ENCODE results near the gene NME4.

The NME4 gene

DNA sequence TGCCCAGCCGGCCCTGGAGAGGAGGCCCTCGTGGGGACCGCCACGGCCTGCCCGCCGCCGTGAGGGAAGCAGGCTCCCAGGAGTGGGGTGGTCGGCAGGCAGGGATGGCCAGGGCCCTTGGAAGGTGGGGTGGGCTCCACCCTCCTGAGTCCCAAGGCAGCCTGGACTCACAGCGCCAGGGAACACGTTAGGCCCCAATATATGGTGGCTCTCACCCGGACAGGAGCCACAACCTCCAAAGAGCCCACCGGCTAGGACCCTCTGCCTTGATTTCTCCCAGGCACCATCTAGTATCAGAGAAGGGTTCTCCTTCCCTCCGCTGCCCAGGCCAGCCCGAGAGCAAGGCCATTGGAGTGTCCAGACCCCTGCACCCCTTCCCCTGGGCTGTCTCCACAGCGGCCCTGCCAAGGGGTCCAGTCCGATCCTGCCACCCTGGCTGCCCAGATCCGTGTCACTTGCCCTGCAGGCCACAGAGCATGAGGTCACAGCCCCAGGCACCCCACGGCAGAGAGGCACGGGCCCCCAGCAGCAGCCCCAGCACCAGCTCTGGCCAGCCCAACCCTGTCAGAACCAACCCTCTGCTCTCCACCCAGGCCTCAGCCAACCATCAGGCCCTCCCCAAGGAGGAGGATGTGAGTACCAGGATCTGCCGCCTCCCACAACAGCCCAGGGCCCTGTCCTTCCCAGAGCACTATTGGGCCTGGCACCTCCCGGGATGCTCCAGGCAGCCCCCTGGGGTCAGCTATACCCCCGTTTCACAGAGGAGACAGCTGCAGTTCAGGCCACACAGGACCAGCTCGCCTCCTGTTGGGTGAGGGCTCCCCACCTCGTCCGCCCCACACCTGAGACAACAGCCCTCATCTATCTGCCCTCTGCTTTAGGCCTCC is 43.4 kb upstream of the NME4 start:
- Histone ChIP-seq H2AFZ (ENCODE audit: low read depth, low read length) (peak overlapping the region; percentile 74), H3K4me1 (ENCODE audit: control insufficient read depth, insufficient read depth, low read depth, low read length) (peaks cover 19% of the 10 kb centered on the region), H2AK5ac (ENCODE audit: low read length, severe bottlenecking) (no peak overlapping the region), H4K91ac (ENCODE audit: low read length) (peak overlapping the region; percentile 89), H2BK120ac (ENCODE audit: low read depth, low read length) (no peak overlapping the region), H3K9ac (ENCODE audit: low read length) (no peak overlapping the region), H4K8ac (ENCODE audit: low read length) (peak overlapping the region; percentile 98), H3K79me1 (replicated peaks; ENCODE audit: low read length, poor library complexity, severe bottlenecking) (peaks cover 5% of the 10 kb centered on the region), H3K4me3 (ENCODE audit: insufficient read depth in 1 of 2, low read depth in 1 of 2, low read length in 2 of 2) (peak overlapping the region; percentile 47 to 60), H3K4ac (ENCODE audit: low read depth in 1 of 2, low read length in 2 of 2) (peak overlapping the region in 1 of 2 experiments; percentile 1), H3K27me3 (ENCODE audit: control insufficient read depth in 1 of 2, insufficient read depth in 1 of 2, low read length in 2 of 2) (no peaks in the 10 kb centered on the region), H2BK5ac (ENCODE audit: low read depth, low read length, poor library complexity, severe bottlenecking) (no peak overlapping the region), H3K9me3 (ENCODE audit: control insufficient read depth, low read length) (no peaks in the 10 kb centered on the region), H3K23ac (ENCODE audit: low read length in 2 of 2) (peak overlapping the region in 1 of 2 experiments; percentile 80), H2BK12ac (ENCODE audit: low read length in 2 of 2) (peak overlapping the region; percentile 45 to 69), H3K36me3 (ENCODE audit: control insufficient read depth in 1 of 2, insufficient read depth in 2 of 2, low read depth in 1 of 2, low read length in 2 of 2) (peaks cover 0 to 8% of the 10 kb centered on the region in 2 experiments), H2BK15ac (ENCODE audit: low read depth, poor library complexity, severe bottlenecking) (peak overlapping the region; percentile 41), H3K27ac (ENCODE audit: low read length, poor library complexity, severe bottlenecking) (no peak overlapping the region), H3K14ac (ENCODE audit: low read length in 2 of 2) (peak overlapping the region in 1 of 2 experiments; percentile 30), H3K4me2 (ENCODE audit: low read length, poor library complexity, severe bottlenecking) (peak overlapping the region; percentile 80), H3K18ac (ENCODE audit: low read depth in 1 of 2, low read length in 2 of 2) (peak overlapping the region; percentile 75 to 87)
- 85% methylated on average over 21 of the region's 25 CpGs for WGBS
- no peak for DNase-seq

DNA sequence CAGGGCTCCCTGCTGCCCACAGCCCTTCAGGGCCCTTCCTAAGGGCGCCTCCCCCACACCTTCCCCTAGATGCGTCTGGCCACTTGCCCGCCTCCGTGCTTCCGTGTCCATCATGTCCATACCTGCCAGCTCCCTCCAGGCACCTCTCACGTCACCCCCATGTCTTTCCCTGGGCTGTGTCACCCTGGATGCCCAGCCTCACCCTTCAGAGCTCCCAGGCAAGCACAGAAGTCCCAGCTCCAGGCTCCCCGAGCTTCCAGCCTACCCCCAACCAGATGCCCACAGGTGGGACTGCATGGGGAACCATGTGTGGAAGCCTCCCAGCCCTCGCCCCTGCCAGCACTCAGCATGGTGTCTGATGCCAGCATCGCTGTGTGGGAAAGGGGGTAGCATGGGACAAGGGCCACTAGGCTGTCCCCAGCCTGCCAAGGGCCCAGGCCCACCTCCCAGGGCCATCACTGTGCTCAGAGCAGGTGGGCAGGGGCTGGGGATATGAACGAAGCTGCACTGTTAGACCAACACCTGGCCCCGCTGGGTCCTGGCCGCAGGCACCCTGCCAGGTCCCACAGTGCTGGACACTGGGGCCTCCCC is 42.6 kb upstream of the NME4 start:
- Histone ChIP-seq H2AK5ac (ENCODE audit: low read length, severe bottlenecking) (no peak overlapping the region), H2BK120ac (ENCODE audit: low read depth, low read length) (no peak overlapping the region), H3K4me2 (ENCODE audit: low read length, poor library complexity, severe bottlenecking) (no peak overlapping the region), H3K27me3 (ENCODE audit: control insufficient read depth in 1 of 2, insufficient read depth in 1 of 2, low read length in 2 of 2) (no peaks in the 10 kb centered on the region), H3K4ac (ENCODE audit: low read depth in 1 of 2, low read length in 2 of 2) (no peak overlapping the region), H2BK5ac (ENCODE audit: low read depth, low read length, poor library complexity, severe bottlenecking) (no peak overlapping the region), H3K14ac (ENCODE audit: low read length in 2 of 2) (no peak overlapping the region), H3K9me3 (ENCODE audit: control insufficient read depth, low read length) (no peaks in the 10 kb centered on the region), H4K8ac (ENCODE audit: low read length) (no peak overlapping the region), H4K91ac (ENCODE audit: low read length) (no peak overlapping the region), H2AFZ (ENCODE audit: low read depth, low read length) (no peak overlapping the region), H3K18ac (ENCODE audit: low read depth in 1 of 2, low read length in 2 of 2) (no peak overlapping the region), H2BK15ac (ENCODE audit: low read depth, poor library complexity, severe bottlenecking) (no peak overlapping the region), H3K36me3 (ENCODE audit: control insufficient read depth in 1 of 2, insufficient read depth in 2 of 2, low read depth in 1 of 2, low read length in 2 of 2) (peaks cover 0 to 8% of the 10 kb centered on the region in 2 experiments), H3K23ac (ENCODE audit: low read length in 2 of 2) (no peak overlapping the region), H2BK12ac (ENCODE audit: low read length in 2 of 2) (no peak overlapping the region), H3K9ac (ENCODE audit: low read length) (no peak overlapping the region), H3K79me1 (replicated peaks; ENCODE audit: low read length, poor library complexity, severe bottlenecking) (peaks cover 5% of the 10 kb centered on the region), H3K4me3 (ENCODE audit: insufficient read depth in 1 of 2, low read depth in 1 of 2, low read length in 2 of 2) (no peak overlapping the region), H3K27ac (ENCODE audit: low read length, poor library complexity, severe bottlenecking) (no peak overlapping the region), H3K4me1 (ENCODE audit: control insufficient read depth, insufficient read depth, low read depth, low read length) (peaks cover 13% of the 10 kb centered on the region)
- no peak for DNase-seq
- WGBS = 94% methylated on average over 11 of the region's 12 CpGs

DNA sequence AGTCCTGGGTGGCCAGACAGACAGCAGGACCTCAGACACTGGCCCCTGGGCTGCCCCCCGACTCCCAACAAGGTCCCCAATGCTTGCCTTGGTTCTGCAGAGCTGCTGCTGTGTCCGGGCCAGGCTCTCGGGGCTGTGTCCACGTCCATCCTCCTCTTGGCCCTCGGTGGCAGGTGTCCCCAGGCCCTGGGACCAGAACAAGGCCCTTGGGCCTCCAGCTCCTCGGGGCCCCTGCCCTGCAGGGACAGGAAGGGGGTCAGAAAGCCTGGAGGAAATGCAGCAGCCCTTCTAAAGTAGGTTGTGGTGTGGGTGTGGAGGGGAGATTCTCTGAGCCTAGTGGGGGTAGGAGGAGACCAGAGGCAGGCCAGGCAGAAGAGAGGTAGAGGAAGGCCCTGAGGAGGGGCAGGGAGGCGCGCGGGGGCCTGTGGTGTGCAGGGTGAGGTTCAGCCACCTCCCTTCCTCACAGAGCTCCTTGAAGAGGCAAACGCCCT is 42.0 kb upstream of the NME4 start:
- no peak overlapping the region for H2AFZ ChIP-seq (ENCODE audit: low read depth, low read length)
- no peak overlapping the region for H3K4me2 ChIP-seq (ENCODE audit: low read length, poor library complexity, severe bottlenecking)
- no peak overlapping the region for H2AK5ac ChIP-seq (ENCODE audit: low read length, severe bottlenecking)
- H2BK12ac ChIP-seq (ENCODE audit: low read length in 2 of 2) = no peak overlapping the region
- WGBS = 93% methylated on average over 10 of the region's 10 CpGs
- no peak overlapping the region for H4K8ac ChIP-seq (ENCODE audit: low read length)
- peaks cover 10% of the 10 kb centered on the region for H3K4me1 ChIP-seq (ENCODE audit: control insufficient read depth, insufficient read depth, low read depth, low read length)
- H3K9me3 ChIP-seq (ENCODE audit: control insufficient read depth, low read length) = no peaks in the 10 kb centered on the region
- no peak overlapping the region for H2BK5ac ChIP-seq (ENCODE audit: low read depth, low read length, poor library complexity, severe bottlenecking)
- no peak for DNase-seq
- no peak overlapping the region for H2BK15ac ChIP-seq (ENCODE audit: low read depth, poor library complexity, severe bottlenecking)
- H3K27me3 ChIP-seq (ENCODE audit: control insufficient read depth in 1 of 2, insufficient read depth in 1 of 2, low read length in 2 of 2) = no peaks in the 10 kb centered on the region
- H3K9ac ChIP-seq (ENCODE audit: low read length) = no peak overlapping the region
- no peak overlapping the region for H2BK120ac ChIP-seq (ENCODE audit: low read depth, low read length)
- peaks cover 5% of the 10 kb centered on the region for H3K79me1 ChIP-seq (replicated peaks; ENCODE audit: low read length, poor library complexity, severe bottlenecking)
- no peak overlapping the region for H3K18ac ChIP-seq (ENCODE audit: low read depth in 1 of 2, low read length in 2 of 2)
- H3K14ac ChIP-seq (ENCODE audit: low read length in 2 of 2) = no peak overlapping the region
- H3K4ac ChIP-seq (ENCODE audit: low read depth in 1 of 2, low read length in 2 of 2) = no peak overlapping the region
- H4K91ac ChIP-seq (ENCODE audit: low read length) = no peak overlapping the region
- H3K4me3 ChIP-seq (ENCODE audit: insufficient read depth in 1 of 2, low read depth in 1 of 2, low read length in 2 of 2) = no peak overlapping the region
- peaks cover 0 to 7% of the 10 kb centered on the region in 2 experiments for H3K36me3 ChIP-seq (ENCODE audit: control insufficient read depth in 1 of 2, insufficient read depth in 2 of 2, low read depth in 1 of 2, low read length in 2 of 2)
- H3K23ac ChIP-seq (ENCODE audit: low read length in 2 of 2) = no peak overlapping the region
- no peak overlapping the region for H3K27ac ChIP-seq (ENCODE audit: low read length, poor library complexity, severe bottlenecking)

DNA sequence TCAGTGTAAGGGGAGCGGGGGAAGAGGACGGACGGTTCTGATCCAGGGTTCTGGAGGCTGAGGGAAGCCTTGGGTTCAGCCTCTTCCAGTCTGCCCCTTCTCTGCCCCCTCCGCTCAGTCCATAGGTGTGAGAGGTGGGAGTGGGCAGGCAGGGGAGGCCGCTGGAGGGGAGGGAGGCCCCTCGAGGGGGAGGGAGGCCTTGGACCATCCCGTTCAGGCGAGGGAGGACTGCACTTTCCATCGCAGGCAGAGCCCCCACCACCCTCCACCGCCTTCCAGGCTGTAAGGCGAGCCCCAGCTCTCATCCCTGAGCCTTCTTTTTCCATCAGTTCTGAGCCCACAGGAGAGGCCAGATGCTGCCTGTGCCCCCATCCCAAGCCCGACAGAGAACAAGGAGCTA is 40.3 kb upstream of the NME4 start:
- no peak overlapping the region for H2BK12ac ChIP-seq (ENCODE audit: low read length in 2 of 2)
- no peak overlapping the region for H2BK120ac ChIP-seq (ENCODE audit: low read depth, low read length)
- peaks cover 0 to 3% of the 10 kb centered on the region in 2 experiments for H3K36me3 ChIP-seq (ENCODE audit: control insufficient read depth in 1 of 2, insufficient read depth in 2 of 2, low read depth in 1 of 2, low read length in 2 of 2)
- no peak overlapping the region for H3K4ac ChIP-seq (ENCODE audit: low read depth in 1 of 2, low read length in 2 of 2)
- no peak overlapping the region for H2BK15ac ChIP-seq (ENCODE audit: low read depth, poor library complexity, severe bottlenecking)
- H3K23ac ChIP-seq (ENCODE audit: low read length in 2 of 2) = no peak overlapping the region
- H3K79me1 ChIP-seq (replicated peaks; ENCODE audit: low read length, poor library complexity, severe bottlenecking) = peaks cover 1% of the 10 kb centered on the region
- WGBS = 81% methylated on average over 10 of the region's 12 CpGs
- H3K4me3 ChIP-seq (ENCODE audit: insufficient read depth in 1 of 2, low read depth in 1 of 2, low read length in 2 of 2) = no peak overlapping the region
- no peak overlapping the region for H4K91ac ChIP-seq (ENCODE audit: low read length)
- H3K4me1 ChIP-seq (ENCODE audit: control insufficient read depth, insufficient read depth, low read depth, low read length) = peaks cover 6% of the 10 kb centered on the region
- H4K8ac ChIP-seq (ENCODE audit: low read length) = no peak overlapping the region
- no peak overlapping the region for H2AK5ac ChIP-seq (ENCODE audit: low read length, severe bottlenecking)
- no peak overlapping the region for H3K14ac ChIP-seq (ENCODE audit: low read length in 2 of 2)
- no peak overlapping the region for H3K27ac ChIP-seq (ENCODE audit: low read length, poor library complexity, severe bottlenecking)
- H2BK5ac ChIP-seq (ENCODE audit: low read depth, low read length, poor library complexity, severe bottlenecking) = no peak overlapping the region
- peaks cover 0 to 5% of the 10 kb centered on the region in 2 experiments for H3K27me3 ChIP-seq (ENCODE audit: control insufficient read depth in 1 of 2, insufficient read depth in 1 of 2, low read length in 2 of 2)
- DNase-seq = no peak
- no peaks in the 10 kb centered on the region for H3K9me3 ChIP-seq (ENCODE audit: control insufficient read depth, low read length)
- no peak overlapping the region for H3K9ac ChIP-seq (ENCODE audit: low read length)
- H2AFZ ChIP-seq (ENCODE audit: low read depth, low read length) = no peak overlapping the region
- H3K18ac ChIP-seq (ENCODE audit: low read depth in 1 of 2, low read length in 2 of 2) = no peak overlapping the region
- H3K4me2 ChIP-seq (ENCODE audit: low read length, poor library complexity, severe bottlenecking) = no peak overlapping the region
